GM19238 (cell line): ENCODE results near the gene RBKS.

Experiments used
- DNase-seq: peaks from one replicate; pipeline ENCODE4 v3.0.0; 2011; ENCODE audit warnings: low spot score; ENCODE audit not compliant: insufficient read length

RBKS gene

GRCh38 chr2:27890146-27890923, at the start of gene RBKS, which contains the start of gene BABAM2:
TSS of gene RBKS (minus strand) at chr2:27890387. CDS start at chr2:27890345, 42 bp downstream.
TSS of gene BABAM2 (plus strand) at chr2:27890729. CDS start at chr2:27894557, 3,828 bp downstream.
- DNase-seq, result peak; percentile 87

DNA sequence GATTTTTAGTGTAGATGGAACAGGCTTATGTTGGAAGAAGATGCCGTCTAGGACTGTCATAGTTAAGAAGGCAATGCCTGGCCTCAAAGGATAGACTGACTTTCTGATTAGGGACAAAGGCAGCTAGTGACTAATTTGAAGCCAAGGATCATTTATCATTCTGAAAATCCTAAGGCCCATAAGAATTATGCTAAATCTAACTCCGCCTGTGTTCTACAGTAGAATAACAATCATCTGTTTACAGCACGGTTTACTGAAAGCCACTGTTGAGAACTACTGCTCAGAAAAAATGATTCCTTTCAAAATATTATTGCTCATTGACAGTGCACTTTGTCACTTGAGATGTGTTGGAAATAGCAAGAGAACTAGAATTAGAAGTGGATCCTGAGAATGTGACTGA, 44.8 kb upstream of the RBKS start:
- no peak for DNase-seq

DNA sequence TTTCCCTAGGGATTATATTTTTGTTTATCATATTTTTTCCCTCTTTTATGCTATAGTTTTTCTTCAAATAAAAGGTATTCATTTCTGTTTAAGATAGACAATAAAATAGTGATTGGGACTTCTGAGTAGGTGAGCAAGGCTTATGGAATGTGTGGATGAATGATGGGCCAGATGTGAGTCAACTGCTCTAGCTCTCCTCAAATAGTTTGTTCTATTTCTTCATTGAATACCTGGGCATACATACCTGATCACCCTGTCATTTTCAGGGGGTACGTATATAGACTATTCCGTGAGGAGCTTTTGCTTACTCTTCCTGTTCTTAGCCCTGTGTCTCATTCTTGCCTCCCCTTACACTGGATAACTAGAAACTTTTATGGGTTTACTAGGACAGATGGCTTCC, 42.2 kb upstream of the RBKS start:
- DNase-seq, result no peak

DNA sequence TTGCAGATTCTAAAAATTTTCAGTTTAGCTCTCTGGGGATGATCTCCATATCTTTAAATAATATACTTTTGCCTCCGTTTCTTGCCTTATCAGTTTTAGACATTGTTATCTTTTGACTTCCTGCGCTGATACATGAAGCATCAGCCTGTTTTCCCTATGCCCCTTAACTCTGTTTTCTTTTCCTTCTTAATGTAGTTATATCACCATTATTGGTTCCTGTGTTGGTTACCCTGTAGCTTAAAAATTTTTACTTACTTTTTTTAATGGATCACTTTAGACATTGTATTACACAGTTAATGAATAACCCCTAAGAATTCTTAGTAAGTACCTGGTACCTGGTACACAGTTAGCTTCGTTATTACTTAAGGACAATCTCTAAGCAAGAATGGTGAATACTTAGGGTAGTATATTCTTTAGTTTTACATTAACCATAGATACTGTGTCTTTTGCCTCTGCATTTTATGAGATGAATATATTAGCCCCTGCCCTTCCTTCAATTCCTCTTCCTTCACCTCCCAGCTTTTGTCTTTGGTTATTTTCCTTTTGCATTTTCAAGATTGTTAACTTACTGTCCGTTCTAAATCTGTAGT, 41.3 kb upstream of the RBKS start:
- no peak for DNase-seq

DNA sequence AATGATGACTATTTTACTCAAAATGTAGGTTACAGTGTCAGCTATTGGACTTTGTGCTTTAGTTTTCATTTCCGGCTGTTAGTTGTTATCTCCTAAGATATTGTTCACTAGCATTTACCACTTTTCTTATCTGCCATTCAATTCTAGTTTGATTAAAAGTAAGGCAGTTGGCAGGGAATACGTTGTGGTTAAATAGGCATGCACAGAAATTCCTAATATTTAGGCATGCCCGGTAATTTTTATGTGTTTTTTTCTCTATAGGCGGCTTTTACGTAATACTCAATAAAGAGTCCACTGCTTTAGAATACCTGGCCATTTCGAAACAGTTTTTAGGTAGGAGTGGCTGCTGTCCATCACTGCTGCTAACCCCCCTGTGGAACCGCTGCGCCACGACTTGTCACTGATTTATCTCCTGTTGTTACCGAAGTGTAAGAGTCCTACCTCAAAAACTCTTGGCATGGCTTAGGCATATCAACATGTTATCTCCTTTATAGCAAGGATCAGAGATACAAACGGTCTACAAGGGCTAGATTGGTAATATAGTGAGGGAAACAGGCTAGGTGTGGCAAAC, 39.8 kb upstream of the RBKS start:
- no peak for DNase-seq

GRCh38 chr2:27925766-27926472, 35.7 kb upstream of the RBKS start:
- no peak for DNase-seq

DNA sequence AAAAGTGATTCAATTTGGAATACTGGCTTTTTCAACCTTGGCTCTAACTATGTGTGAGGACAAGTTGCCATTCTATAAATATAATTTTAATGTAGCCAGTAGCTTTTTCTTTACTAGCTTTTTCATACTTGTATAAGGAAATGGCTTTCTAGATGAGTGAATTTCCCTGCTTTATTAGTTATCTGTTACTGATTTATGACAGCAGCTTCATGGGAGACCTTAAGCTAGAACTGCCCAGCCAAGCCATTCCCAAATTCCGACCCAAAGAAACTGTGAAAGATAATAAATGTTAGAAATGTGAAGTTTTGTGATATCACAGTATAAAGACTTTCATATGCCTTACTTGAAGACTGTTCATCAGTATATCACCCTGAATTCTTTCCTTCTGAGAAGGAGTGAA, 32.7 kb upstream of the RBKS start:
- DNase-seq, result no peak

DNA sequence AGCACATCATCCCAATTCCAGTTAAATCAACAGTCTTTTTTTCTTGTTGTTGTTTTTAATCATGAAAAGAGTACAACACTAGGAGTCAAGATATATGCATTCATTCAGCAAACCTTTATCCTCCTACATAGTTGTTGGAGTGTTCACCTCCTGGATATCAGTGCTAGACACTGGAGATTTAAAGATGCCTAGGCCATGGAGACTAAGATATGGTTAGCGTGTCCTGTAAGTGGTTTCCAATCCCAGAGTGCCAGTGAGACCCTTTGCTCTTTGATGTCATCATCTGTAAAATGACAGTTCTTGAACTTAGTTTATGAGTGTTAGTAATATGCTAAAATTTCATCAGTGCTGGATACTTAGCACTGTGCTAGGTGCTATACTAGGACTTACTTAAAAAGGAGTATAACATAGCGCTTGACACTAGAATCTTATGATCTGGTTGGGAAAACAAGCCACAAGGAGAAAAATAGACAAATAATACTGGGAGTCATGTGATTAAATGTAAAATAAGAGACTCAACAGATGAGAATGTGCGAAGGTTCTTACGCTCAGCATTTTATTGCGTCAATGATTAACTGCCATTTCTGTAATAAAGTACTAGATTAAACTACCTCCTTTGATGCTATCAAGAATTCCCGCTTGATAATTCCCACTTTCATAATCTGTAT, 31.8 kb upstream of the RBKS start:
- no peak for DNase-seq

- DNase-seq, result no peak
These were observed 31.2 kb upstream of the RBKS start for GRCh38 chr2:27921424-27921823.

- no peak for DNase-seq
These were observed 30.1 kb upstream of the RBKS start for GRCh38 chr2:27920148-27920885.

GRCh38 chr2:27916293-27916995, 26.3 kb upstream of the RBKS start:
- DNase-seq, result no peak

DNA sequence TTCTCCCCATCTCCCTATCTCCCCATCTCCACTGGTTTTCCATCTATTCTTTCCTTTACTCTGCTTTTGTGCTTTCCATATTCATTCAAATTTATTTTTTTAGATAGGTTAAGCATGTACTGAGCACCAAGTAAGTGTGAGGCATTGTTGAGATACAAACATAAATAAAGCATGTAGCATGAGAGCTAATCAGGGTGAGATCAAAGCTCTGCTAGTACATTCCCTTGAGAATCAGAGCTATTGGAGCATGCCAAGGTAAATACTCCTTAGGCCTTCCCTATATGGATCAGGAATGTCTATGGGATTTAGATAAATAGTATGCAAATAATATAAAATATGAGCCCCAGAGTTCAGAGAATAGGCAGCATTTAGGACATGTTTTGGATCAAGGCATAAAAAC, 25.7 kb upstream of the RBKS start:
- no peak for DNase-seq

DNA sequence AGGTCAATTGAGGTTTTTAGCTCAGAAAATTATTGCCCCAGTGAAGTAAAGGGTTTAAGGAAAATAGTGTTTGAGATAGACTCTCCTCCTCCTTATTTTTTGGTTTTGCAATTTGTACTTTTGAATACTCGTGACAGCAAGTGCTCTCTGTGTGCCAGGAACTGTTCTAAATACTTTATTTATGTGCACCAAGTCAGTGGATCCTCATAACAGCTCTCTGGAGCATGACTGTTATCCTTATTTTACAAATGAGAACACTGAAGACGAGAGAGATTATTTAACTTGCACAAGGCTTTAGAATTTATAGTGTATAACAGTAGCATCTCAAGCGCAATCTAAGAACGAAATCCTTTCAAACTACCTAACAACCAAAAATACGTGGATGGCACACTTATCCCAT, 25.0 kb upstream of the RBKS start:
- no peak for DNase-seq

DNA sequence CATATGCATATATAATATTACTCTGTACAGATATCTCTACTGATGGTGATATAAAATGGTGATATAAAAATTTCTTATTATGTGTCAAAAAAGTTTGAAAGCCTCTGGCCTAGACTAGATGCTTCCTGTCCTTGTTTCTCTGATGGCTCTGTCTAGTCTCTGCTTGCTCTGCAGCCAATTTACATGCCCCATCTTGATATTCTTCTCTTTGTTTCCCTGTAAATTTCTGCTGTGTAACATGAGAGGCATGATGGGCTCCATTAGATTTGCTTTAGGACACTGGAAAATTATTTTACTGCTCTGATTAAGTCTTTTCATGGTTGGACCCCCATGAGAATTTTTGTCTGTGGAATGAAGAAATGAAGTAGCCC, 24.6 kb upstream of the RBKS start:
- DNase-seq, result no peak

DNA sequence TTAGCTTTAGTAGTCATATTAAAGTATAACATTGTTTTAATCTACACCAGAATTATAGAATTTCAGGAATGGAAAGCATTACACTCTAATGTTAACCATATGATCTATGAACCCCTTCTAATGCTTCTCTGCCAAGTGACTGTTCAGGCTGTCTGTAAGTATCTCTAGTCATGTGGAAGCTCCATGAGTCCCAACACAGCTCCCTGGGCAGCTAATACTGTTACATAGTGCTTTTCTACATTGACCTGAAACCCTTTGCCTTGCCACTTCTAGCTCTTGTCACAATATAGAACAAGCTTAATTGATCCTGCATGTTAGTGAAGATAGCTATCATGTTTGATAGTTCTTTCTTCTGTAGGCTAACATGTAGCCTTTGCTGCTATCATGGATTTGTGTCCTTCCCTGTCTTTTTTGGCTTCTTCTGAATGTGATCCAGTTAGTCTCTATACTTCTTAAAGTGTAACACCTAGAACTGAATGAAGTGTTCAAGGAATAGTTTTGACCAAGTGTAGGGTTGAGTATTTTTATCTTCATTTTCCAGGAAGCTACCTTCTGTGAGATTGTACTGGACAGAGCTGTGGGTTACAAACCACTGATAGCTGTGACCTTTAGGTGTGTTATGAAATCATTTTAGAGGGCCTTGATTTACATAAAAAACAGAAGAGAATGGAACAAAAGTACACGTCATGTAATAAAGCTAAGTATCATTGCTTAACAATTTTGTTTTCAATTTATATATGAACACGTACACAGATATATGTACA, 24.0 kb upstream of the RBKS start:
- no peak for DNase-seq

DNA sequence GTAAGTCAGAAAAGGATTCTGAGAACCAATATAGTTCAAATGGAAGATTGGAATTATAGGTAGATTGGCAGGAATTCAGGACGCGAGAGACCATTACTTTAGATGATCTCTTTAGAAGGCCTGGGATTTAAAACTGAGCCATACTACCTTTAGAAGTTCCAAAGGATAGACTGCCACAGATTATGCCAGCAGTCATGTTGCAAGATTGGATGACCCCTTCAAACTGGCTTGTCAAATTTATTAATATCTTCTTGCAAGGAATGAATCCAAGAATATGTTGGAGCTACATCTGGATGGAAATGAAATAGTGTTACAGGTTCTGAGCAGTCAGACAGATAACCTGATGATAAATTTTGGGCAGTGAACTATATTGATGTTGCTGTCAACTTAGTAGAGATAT, 22.3 kb upstream of the RBKS start:
- no peak for DNase-seq

- no peak for DNase-seq
These were observed 21.4 kb upstream of the RBKS start for GRCh38 chr2:27911458-27912210.

GRCh38 chr2:27909901-27910300, 19.7 kb upstream of the RBKS start:
- DNase-seq, result no peak

DNA sequence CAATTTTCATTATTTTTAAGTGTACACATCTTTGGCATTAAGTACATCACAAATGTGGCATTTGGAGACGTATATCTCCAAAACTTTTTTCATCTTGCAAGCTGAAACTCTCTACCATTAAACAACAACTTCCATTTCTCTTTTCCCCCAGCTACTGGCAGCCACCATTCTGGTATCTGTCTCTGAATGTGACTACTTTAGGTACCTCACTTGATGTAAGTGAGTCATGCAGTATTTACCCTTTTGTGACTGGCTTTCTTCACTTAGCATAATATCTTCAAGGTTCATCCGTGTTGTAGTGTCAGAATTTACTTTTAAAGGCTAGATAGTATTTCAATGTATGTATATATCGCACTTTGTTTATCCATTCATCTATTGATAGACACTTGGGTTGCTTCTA, 17.4 kb upstream of the RBKS start:
- no peak for DNase-seq
